C4-2B (cell line): ENCODE measurements around the gene GPRASP3.

ENCODE experiments used
- H3K27ac ChIP-seq: fragments of 450-650 bp; 2 replicates; pipeline ENCODE4 v1.5.1; 2017
- CTCF ChIP-seq: fragments of 450-650 bp; conservative IDR thresholded peaks from 2 replicates; pipeline ENCODE4 v1.5.1; 2017; ENCODE audit warnings: mild to moderate bottlenecking
- ZFX ChIP-seq: fragments of 450-650 bp; IDR thresholded peaks from 2 replicates; pipeline ENCODE4 v1.6.1; 2017

The GPRASP3 gene

GRCh38 chrX:102723456-102723855 lies 2.9 kb downstream of the GPRASP3 start:
- TF ChIP-seq ZFX (no peak), CTCF (no peak)
- no peak overlapping the region for H3K27ac ChIP-seq

GRCh38 chrX:102727761-102728160 lies 7.2 kb downstream of the GPRASP3 start:
- no peak overlapping the region for H3K27ac ChIP-seq
- no peak for TF ChIP-seq CTCF
- no peak for TF ChIP-seq ZFX

GRCh38 chrX:102728646-102729045 lies 8.1 kb downstream of the GPRASP3 start:
- no peak overlapping the region for H3K27ac ChIP-seq
- TF ChIP-seq ZFX (no peak), CTCF (no peak)

GRCh38 chrX:102739657-102740056 lies 19.1 kb downstream of the GPRASP3 start:
- TF ChIP-seq CTCF (no peak), ZFX (no peak)
- no peak overlapping the region for H3K27ac ChIP-seq

- no peak for TF ChIP-seq ZFX
- TF ChIP-seq CTCF = no peak
- H3K27ac ChIP-seq = no peak overlapping the region
Measured at GRCh38 chrX:102744307-102744706, 23.8 kb downstream of the GPRASP3 start.

GRCh38 chrX:102745513-102745856 lies 24.9 kb downstream of the GPRASP3 start:
- no peak for TF ChIP-seq CTCF
- no peak for TF ChIP-seq ZFX
- no peak overlapping the region for H3K27ac ChIP-seq

- no peak overlapping the region for H3K27ac ChIP-seq
- no peak for TF ChIP-seq CTCF
- no peak for TF ChIP-seq ZFX
Measured at GRCh38 chrX:102745857-102746584, 25.5 kb downstream of the GPRASP3 start.
